GM21576 (cell line): ENCODE measurements around the gene SNX33.

Experiments used
- ATAC-seq: cut with Tn5 transposase; IDR thresholded peaks from one replicate; pipeline ENCODE4 v1.9.1; 2021; ENCODE audit warnings: mild to moderate bottlenecking, moderate library complexity; ENCODE audit not compliant: unreplicated experiment

The SNX33 gene

GRCh38 chr15:75640483-75641178 lies 7.1 kb upstream of the SNX33 start:
- peak; percentile 25 for ATAC-seq

- no peak for ATAC-seq
Observed at GRCh38 chr15:75641179-75641503, 6.6 kb upstream of the SNX33 start.

- no peak for ATAC-seq
Observed at GRCh38 chr15:75641603-75642002, 6.1 kb upstream of the SNX33 start.

- no peak for ATAC-seq
Observed at GRCh38 chr15:75644376-75644775, 3.3 kb upstream of the SNX33 start.

- no peak for ATAC-seq
Observed at GRCh38 chr15:75646112-75646943, 1.4 kb upstream of the SNX33 start.

GRCh38 chr15:75646944-75647364 lies 758 bp upstream of the SNX33 start:
- no peak for ATAC-seq

GRCh38 chr15:75648156-75649000 lies 666 bp downstream of the SNX33 start:
- no peak for ATAC-seq

GRCh38 chr15:75649045-75649761 lies 1.5 kb downstream of the SNX33 start:
- ATAC-seq, result no peak

GRCh38 chr15:75649848-75650247 lies 2.1 kb downstream of the SNX33 start:
- no peak for ATAC-seq

- no peak for ATAC-seq
Observed at GRCh38 chr15:75650908-75651809, 3.4 kb downstream of the SNX33 start.

GRCh38 chr15:75651810-75652543 lies 4.3 kb downstream of the SNX33 start:
- no peak for ATAC-seq

GRCh38 chr15:75653347-75653913 lies 5.7 kb downstream of the SNX33 start:
- no peak for ATAC-seq

GRCh38 chr15:75654201-75654907 lies 6.6 kb downstream of the SNX33 start:
- no peak for ATAC-seq

- no peak for ATAC-seq
Observed at GRCh38 chr15:75655931-75656330, 8.2 kb downstream of the SNX33 start.

- ATAC-seq, result no peak
Observed at GRCh38 chr15:75656331-75656730, 8.6 kb downstream of the SNX33 start.

- ATAC-seq, result no peak
Observed at GRCh38 chr15:75656813-75657212, 9.1 kb downstream of the SNX33 start.

GRCh38 chr15:75659141-75659771 lies 11.5 kb downstream of the SNX33 start:
- ATAC-seq, result no peak
